ENCODE data around the gene SLC9A5. TPM values are rescaled to one million over a fixed set of nuclear protein-coding genes. Genes with fewer than 3 reads are reported as not detected.
A peak's percentile ranks its signal among the peaks of the same experiment; 100 is the strongest.

The SLC9A5 gene
- total RNA-seq, 1 experiment from 2014 or later = 10.3 TPM

DNA sequence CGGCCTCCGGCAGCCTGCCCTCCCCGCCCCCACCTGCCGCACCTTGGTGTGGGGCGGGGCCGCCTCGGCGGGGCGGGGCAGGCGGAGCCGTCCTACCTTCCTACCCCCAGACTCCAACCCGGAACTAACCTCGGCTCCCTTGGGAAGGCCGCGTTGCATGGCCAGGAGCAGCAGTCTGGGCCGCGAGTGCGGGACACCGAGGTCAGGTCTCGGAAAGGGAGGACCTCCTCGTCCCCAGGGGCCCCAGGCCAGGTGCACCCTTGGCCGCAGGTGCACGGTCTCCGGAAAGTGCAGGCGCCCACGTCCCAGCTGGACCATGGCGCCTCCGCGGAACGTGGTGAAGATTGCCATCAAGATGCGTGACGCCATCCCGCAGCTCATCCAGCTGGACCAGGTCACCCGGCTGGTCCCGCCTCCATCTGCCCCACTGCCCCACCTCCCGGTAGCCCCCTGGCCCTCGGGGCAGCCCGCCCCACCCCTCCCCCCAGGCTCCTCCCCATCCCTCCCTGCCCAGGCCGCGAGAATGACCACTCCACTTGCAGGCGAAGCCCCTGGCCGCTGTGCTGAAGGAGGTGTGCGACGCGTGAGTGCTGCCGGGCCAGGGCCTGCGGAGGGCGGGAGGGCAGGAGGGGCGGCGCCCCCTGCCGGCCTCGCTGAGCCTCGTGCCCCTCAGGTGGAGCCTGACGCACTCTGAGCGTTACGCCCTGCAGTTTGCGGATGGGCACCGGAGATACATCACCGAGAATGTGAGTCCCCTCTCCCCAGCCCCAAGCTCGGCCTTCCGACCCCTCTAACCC is 49.6 kb upstream of the SLC9A5 start, which contains the start of gene ELMO3 (continued):
- TF ChIP-seq, protein P1, sequence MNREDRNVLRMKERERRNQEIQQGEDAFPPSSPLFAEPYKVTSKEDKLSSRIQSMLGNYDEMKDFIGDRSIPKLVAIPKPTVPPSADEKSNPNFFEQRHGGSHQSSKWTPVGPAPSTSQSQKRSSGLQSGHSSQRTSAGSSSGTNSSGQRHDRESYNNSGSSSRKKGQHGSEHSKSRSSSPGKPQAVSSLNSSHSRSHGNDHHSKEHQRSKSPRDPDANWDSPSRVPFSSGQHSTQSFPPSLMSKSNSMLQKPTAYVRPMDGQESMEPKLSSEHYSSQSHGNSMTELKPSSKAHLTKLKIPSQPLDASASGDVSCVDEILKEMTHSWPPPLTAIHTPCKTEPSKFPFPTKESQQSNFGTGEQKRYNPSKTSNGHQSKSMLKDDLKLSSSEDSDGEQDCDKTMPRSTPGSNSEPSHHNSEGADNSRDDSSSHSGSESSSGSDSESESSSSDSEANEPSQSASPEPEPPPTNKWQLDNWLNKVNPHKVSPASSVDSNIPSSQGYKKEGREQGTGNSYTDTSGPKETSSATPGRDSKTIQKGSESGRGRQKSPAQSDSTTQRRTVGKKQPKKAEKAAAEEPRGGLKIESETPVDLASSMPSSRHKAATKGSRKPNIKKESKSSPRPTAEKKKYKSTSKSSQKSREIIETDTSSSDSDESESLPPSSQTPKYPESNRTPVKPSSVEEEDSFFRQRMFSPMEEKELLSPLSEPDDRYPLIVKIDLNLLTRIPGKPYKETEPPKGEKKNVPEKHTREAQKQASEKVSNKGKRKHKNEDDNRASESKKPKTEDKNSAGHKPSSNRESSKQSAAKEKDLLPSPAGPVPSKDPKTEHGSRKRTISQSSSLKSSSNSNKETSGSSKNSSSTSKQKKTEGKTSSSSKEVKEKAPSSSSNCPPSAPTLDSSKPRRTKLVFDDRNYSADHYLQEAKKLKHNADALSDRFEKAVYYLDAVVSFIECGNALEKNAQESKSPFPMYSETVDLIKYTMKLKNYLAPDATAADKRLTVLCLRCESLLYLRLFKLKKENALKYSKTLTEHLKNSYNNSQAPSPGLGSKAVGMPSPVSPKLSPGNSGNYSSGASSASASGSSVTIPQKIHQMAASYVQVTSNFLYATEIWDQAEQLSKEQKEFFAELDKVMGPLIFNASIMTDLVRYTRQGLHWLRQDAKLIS (CRISPR knock-in tag; IDR thresholded peaks at IDR 0.05; ENCODE audit: borderline replicate concordance) = no peak
- TF ChIP-seq FOXP1 (CRISPR knock-in tag; IDR thresholded peaks at IDR 0.05; ENCODE audit: borderline replicate concordance) (peak; percentile 61; the same call in 1 of the 2 replicates), TP53 (CRISPR knock-in tag; IDR thresholded peaks at IDR 0.05) (0 out of 2 replicates have a peak, but pooled peaks have one; percentile 68), ZNF416 (CRISPR knock-in tag; IDR thresholded peaks at IDR 0.05) (peak; percentile 90), JUN (CRISPR knock-in tag; IDR thresholded peaks at IDR 0.05) (no peak), CREM (CRISPR knock-in tag; IDR thresholded peaks at IDR 0.05) (peak; percentile 35; the same call in 1 of the 2 replicates), ZNF219 (CRISPR knock-in tag; IDR thresholded peaks at IDR 0.05; ENCODE audit: borderline replicate concordance) (no peak), ZNF263 (CRISPR knock-in tag; IDR thresholded peaks at IDR 0.05; ENCODE audit: low read depth) (no peak), CREB1 (CRISPR knock-in tag; IDR thresholded peaks at IDR 0.05) (0 out of 2 replicates have a peak, but pooled peaks have one; percentile 47), NFATC4 (CRISPR knock-in tag; IDR thresholded peaks at IDR 0.05) (peak; percentile 52; the same call in 1 of the 2 replicates), SP1 (CRISPR knock-in tag; conservative IDR thresholded peaks at IDR 0.05) (peak; percentile 14; the same call in 1 of the 2 replicates), JAZF1 (CRISPR knock-in tag; IDR thresholded peaks at IDR 0.05) (no peak), MXD4 (CRISPR knock-in tag; IDR thresholded peaks at IDR 0.05; ENCODE audit: borderline replicate concordance) (no peak), PRRX2 (CRISPR knock-in tag; IDR thresholded peaks at IDR 0.05) (peak; percentile 25; the same call in 1 of the 2 replicates), NR2C2 (CRISPR knock-in tag; IDR thresholded peaks at IDR 0.05) (no peak), RELA (CRISPR knock-in tag; IDR thresholded peaks at IDR 0.05; ENCODE audit: borderline replicate concordance) (0 out of 2 replicates have a peak, but pooled peaks have one; percentile 56), TEAD1 (CRISPR knock-in tag; IDR thresholded peaks at IDR 0.05) (0 out of 2 replicates have a peak, but pooled peaks have one; percentile 40)
- TF ChIP-seq, protein P2, sequence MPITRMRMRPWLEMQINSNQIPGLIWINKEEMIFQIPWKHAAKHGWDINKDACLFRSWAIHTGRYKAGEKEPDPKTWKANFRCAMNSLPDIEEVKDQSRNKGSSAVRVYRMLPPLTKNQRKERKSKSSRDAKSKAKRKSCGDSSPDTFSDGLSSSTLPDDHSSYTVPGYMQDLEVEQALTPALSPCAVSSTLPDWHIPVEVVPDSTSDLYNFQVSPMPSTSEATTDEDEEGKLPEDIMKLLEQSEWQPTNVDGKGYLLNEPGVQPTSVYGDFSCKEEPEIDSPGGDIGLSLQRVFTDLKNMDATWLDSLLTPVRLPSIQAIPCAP (CRISPR knock-in tag; IDR thresholded peaks at IDR 0.05) = peak; percentile 23; the same call in 1 of the 2 replicates
- TF ChIP-seq, protein P3, sequence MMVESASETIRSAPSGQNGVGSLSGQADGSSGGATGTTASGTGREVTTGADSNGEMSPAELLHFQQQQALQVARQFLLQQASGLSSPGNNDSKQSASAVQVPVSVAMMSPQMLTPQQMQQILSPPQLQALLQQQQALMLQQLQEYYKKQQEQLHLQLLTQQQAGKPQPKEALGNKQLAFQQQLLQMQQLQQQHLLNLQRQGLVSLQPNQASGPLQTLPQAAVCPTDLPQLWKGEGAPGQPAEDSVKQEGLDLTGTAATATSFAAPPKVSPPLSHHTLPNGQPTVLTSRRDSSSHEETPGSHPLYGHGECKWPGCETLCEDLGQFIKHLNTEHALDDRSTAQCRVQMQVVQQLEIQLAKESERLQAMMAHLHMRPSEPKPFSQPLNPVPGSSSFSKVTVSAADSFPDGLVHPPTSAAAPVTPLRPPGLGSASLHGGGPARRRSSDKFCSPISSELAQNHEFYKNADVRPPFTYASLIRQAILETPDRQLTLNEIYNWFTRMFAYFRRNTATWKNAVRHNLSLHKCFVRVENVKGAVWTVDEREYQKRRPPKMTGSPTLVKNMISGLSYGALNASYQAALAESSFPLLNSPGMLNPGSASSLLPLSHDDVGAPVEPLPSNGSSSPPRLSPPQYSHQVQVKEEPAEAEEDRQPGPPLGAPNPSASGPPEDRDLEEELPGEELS (CRISPR knock-in tag; IDR thresholded peaks at IDR 0.05) = peak; percentile 81; the same call in 1 of the 2 replicates
- TF ChIP-seq, protein P4, sequence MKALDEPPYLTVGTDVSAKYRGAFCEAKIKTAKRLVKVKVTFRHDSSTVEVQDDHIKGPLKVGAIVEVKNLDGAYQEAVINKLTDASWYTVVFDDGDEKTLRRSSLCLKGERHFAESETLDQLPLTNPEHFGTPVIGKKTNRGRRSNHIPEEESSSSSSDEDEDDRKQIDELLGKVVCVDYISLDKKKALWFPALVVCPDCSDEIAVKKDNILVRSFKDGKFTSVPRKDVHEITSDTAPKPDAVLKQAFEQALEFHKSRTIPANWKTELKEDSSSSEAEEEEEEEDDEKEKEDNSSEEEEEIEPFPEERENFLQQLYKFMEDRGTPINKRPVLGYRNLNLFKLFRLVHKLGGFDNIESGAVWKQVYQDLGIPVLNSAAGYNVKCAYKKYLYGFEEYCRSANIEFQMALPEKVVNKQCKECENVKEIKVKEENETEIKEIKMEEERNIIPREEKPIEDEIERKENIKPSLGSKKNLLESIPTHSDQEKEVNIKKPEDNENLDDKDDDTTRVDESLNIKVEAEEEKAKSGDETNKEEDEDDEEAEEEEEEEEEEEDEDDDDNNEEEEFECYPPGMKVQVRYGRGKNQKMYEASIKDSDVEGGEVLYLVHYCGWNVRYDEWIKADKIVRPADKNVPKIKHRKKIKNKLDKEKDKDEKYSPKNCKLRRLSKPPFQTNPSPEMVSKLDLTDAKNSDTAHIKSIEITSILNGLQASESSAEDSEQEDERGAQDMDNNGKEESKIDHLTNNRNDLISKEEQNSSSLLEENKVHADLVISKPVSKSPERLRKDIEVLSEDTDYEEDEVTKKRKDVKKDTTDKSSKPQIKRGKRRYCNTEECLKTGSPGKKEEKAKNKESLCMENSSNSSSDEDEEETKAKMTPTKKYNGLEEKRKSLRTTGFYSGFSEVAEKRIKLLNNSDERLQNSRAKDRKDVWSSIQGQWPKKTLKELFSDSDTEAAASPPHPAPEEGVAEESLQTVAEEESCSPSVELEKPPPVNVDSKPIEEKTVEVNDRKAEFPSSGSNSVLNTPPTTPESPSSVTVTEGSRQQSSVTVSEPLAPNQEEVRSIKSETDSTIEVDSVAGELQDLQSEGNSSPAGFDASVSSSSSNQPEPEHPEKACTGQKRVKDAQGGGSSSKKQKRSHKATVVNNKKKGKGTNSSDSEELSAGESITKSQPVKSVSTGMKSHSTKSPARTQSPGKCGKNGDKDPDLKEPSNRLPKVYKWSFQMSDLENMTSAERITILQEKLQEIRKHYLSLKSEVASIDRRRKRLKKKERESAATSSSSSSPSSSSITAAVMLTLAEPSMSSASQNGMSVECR (CRISPR knock-in tag; IDR thresholded peaks at IDR 0.05; ENCODE audit: borderline replicate concordance) = peak; percentile 53; the same call in 1 of the 2 replicates
- TF ChIP-seq, protein P5, sequence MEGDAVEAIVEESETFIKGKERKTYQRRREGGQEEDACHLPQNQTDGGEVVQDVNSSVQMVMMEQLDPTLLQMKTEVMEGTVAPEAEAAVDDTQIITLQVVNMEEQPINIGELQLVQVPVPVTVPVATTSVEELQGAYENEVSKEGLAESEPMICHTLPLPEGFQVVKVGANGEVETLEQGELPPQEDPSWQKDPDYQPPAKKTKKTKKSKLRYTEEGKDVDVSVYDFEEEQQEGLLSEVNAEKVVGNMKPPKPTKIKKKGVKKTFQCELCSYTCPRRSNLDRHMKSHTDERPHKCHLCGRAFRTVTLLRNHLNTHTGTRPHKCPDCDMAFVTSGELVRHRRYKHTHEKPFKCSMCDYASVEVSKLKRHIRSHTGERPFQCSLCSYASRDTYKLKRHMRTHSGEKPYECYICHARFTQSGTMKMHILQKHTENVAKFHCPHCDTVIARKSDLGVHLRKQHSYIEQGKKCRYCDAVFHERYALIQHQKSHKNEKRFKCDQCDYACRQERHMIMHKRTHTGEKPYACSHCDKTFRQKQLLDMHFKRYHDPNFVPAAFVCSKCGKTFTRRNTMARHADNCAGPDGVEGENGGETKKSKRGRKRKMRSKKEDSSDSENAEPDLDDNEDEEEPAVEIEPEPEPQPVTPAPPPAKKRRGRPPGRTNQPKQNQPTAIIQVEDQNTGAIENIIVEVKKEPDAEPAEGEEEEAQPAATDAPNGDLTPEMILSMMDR (IDR thresholded peaks at IDR 0.05) = peak; percentile 67
- TF ChIP-seq, protein P6, sequence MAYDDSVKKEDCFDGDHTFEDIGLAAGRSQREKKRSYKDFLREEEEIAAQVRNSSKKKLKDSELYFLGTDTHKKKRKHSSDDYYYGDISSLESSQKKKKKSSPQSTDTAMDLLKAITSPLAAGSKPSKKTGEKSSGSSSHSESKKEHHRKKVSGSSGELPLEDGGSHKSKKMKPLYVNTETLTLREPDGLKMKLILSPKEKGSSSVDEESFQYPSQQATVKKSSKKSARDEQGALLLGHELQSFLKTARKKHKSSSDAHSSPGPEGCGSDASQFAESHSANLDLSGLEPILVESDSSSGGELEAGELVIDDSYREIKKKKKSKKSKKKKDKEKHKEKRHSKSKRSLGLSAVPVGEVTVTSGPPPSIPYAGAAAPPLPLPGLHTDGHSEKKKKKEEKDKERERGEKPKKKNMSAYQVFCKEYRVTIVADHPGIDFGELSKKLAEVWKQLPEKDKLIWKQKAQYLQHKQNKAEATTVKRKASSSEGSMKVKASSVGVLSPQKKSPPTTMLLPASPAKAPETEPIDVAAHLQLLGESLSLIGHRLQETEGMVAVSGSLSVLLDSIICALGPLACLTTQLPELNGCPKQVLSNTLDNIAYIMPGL (CRISPR knock-in tag; IDR thresholded peaks at IDR 0.05) = peak; percentile 86
- TF ChIP-seq, protein P7, sequence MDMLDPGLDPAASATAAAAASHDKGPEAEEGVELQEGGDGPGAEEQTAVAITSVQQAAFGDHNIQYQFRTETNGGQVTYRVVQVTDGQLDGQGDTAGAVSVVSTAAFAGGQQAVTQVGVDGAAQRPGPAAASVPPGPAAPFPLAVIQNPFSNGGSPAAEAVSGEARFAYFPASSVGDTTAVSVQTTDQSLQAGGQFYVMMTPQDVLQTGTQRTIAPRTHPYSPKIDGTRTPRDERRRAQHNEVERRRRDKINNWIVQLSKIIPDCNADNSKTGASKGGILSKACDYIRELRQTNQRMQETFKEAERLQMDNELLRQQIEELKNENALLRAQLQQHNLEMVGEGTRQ (CRISPR knock-in tag; IDR thresholded peaks at IDR 0.05) = peak; percentile 58

All from WTC11 (cell line).